Pancreas (tissue), 10 donors: Measurements from ENCODE around the gene PTPRM. TPM values are rescaled to one million over a fixed set of nuclear protein-coding genes. Genes with fewer than 3 reads are reported as not detected.
A peak's percentile ranks its signal among the peaks of the same experiment; 100 is the strongest.

Experiments
- ATAC-seq, 4 donors: fragments of 200-7000 bp; cut with Tn5 transposase; one replicate each; pipeline versions ENCODE4 v1.8.0 to v1.9.1; 2020; ENCODE audit warnings: mild to moderate bottlenecking in 4 of 4, moderate library complexity in 4 of 4
- DNase-seq, 6 donors: peaks; one replicate each; pipeline ENCODE4 v3.0.0-alpha.2; 2020
- FAIRE-seq: peaks from 2 replicates; lab custom pipeline; 2012; peaks lifted over from hg19 to GRCh38; lab: Jason Lieb, UNC
- H3K27ac ChIP-seq, 4 donors: fragments of 200-600 bp; sonication (generic); 1 replicate in 3 of 4; 2 replicates in 1 of 4; pipeline versions ENCODE4 v1.5.0 to v1.8.0; 2020
- H3K27me3 ChIP-seq, 4 donors: fragments of 200-600 bp; one replicate each; pipeline ENCODE4 v1.8.0; 2021
- H3K36me3 ChIP-seq, 3 donors: fragments of 200-600 bp; sonication (generic) in 1 of 3; one replicate each; pipeline versions ENCODE4 v1.5.0 to v1.8.0; 2020 to 2021
- H3K4me1 ChIP-seq, 3 donors: fragments of 200-600 bp; one replicate each; pipeline ENCODE4 v1.8.0; 2021
- H3K4me3 ChIP-seq, 4 donors: fragments of 200-600 bp; sonication (generic) in 2 of 4; one replicate each; pipeline versions ENCODE4 v1.5.0 to v1.8.0; 2020 to 2021
- H3K9me3 ChIP-seq, 4 donors: fragments of 200-600 bp; one replicate each; pipeline ENCODE4 v1.8.0; 2021
- WGBS, 2 donors: extraction: QIAGEN DNeasy Blood & Tissue Kit; methylation state at CpG; one replicate each; pipeline ENCODE4 v1.1.7; 2013; 5-methylcytosine and 5-hydroxymethylcytosine counted together
- intact Hi-C, 3 donors: fragments of 100-400 bp; cut with DNase I; formaldehyde crosslinking; loops; one replicate each; pipeline versions ENCODE4 v1.11.1 to v1.14.2; 2022
- polyA plus RNA-seq, 2 donors: library from polyadenylated mRNA; stranded (reverse); fragments of 200-250 nt; gene quantifications; one replicate each; pipeline ENCODE4 v1.2.3, GENCODE V29; 2013
- total RNA-seq, 6 donors: library from RNA; stranded (reverse); fragmentation: NEBNext Ultra II Directional in 4 of 6; extraction: Animal tissue kit (Norgen Biotek cat#: 25700) in 4 of 6; gene quantifications; one replicate each; pipeline versions ENCODE4 v1.2.1 to v1.2.4, GENCODE V29; 2021 to 2023
- TF ChIP-seq, protein P1 (sequence below), 4 donors: fragments of 200-600 bp; sonication (generic) in 3 of 4; IDR thresholded peaks; one replicate each; pipeline versions ENCODE4 v1.5.0 to v1.8.0; 2021; ENCODE audit warnings: antibody characterized with exemption in 4 of 4
- donor health status: healthy with polysubstance abuse.
- donor health status: DM: no; HTN: no; CAD: no; lungs with moderate emphysema.
- donor health status: DM: no; HTN: no; CAD: no.
- donor health status: control.
- donor health status: control.
- donor health status: Bipolar disorder and iron deficiency.
- donor health status: DM: yes; HTN: yes; CAD: no.
- donor health status: DM: no; HTN: no; CAD: no.
- donor health status: DM: no; HTN: no; CAD: no.
- donor health status: DM: yes; HTN: yes; CAD: no.

Gene PTPRM
- total and polyA plus RNA-seq, 8 donors: 14.5 to 50.7 (median 19.7) TPM

DNA sequence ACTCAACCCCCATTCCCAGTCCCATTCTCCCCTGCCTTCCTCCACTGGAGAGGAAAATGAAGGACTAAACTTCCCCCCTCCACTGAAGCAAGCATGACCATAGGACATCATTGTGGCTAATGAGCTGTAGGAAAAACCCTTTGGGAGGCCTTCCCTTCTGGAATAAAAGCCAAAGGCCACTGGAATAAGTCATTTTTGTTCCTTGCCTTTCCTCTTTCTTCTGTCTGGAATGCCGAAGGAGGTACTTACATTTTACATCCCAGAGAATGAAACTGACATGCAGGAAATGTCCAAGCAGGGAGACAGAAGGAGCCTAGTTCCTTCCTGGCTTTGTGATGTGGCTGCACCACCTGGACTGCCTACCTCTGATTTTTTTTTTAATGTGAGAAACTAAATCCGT, 9.1 kb upstream of the PTPRM start:
- WGBS, 2 donors: 59 to 68% methylated on average over 2 of the region's 2 CpGs
- no peak for FAIRE-seq
- TF ChIP-seq, protein P1, sequence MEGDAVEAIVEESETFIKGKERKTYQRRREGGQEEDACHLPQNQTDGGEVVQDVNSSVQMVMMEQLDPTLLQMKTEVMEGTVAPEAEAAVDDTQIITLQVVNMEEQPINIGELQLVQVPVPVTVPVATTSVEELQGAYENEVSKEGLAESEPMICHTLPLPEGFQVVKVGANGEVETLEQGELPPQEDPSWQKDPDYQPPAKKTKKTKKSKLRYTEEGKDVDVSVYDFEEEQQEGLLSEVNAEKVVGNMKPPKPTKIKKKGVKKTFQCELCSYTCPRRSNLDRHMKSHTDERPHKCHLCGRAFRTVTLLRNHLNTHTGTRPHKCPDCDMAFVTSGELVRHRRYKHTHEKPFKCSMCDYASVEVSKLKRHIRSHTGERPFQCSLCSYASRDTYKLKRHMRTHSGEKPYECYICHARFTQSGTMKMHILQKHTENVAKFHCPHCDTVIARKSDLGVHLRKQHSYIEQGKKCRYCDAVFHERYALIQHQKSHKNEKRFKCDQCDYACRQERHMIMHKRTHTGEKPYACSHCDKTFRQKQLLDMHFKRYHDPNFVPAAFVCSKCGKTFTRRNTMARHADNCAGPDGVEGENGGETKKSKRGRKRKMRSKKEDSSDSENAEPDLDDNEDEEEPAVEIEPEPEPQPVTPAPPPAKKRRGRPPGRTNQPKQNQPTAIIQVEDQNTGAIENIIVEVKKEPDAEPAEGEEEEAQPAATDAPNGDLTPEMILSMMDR (IDR thresholded peaks at IDR 0.05): no peak

DNA sequence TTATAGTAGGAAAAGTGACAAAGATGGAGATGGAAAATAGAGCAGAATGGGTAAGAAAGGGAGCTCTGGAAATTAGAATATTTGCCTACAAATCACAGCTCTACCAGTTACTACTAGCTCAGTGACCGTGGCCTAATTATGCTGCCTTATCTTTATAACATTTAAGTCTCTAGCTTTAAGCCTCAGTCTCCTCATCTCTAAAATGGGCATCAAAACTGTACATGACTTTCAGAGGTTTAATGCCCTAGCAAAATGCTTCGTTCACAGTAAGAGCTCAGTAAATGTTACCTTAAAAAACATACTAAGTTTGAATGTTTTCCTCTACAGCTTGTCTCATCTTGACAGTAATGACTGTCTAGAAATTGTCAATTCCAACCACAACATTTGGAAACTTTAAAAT, 8.3 kb upstream of the PTPRM start:
- Histone ChIP-seq H3K4me3 (no peak overlapping the region), H3K9me3 (no peaks in the 10 kb centered on the region), H3K36me3 (no peaks in the 10 kb centered on the region), H3K27ac (no peak overlapping the region), H3K4me1 (no peaks in the 10 kb centered on the region), H3K27me3 (no peaks in the 10 kb centered on the region)
- FAIRE-seq (no peak), DNase-seq (no peak), ATAC-seq (no peak)
- TF ChIP-seq, protein P1 (IDR thresholded peaks at IDR 0.05): no peak
- intact Hi-C loops: no loop called here
- 82 to 98% methylated on average over 2 of the region's 2 CpGs for WGBS, 2 donors

More for the DNA sequence above, 9.1 kb upstream of the PTPRM start:
- intact Hi-C loops: no loop called here
- DNase-seq (no peak), ATAC-seq (no peak)
- Histone ChIP-seq H3K9me3 (no peaks in the 10 kb centered on the region), H3K27me3 (no peaks in the 10 kb centered on the region), H3K4me1 (no peaks in the 10 kb centered on the region), H3K36me3 (no peaks in the 10 kb centered on the region), H3K27ac (no peak overlapping the region), H3K4me3 (no peak overlapping the region)

DNA sequence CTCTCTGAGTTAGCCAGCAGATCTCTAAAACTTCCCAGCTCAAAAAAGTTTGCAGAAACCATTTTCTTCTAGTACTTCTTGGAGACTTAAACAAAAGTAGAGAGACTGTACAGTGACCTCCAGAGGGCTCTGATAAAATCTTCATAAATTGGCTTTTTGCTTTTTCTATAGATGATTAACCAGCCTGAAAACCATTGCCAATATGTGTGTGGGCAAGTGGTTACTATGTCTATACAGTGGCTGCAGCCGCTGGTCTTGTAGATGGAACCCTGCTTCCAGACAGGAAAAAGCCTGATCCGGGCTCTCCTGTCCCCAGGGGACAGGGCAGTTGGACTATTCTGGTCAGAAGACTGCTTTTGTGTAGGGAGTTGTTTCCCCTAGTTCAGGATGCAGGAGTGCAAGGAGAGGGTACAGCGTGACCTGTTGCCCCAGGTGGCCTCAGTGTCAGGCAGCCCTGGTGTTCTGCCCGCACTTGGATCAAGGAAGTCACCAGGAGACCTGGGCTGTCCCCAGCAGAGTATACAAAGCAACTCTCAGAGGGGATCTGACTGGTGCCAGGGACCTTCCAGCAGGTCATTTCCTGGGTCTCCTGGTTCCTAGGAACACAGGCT, 7.3 kb upstream of the PTPRM start:
- FAIRE-seq (no peak), ATAC-seq (peak in 3 of 4 donors; percentile 46 to 73 (median 59))
- 76 to 78% methylated on average over 4 of the region's 4 CpGs for WGBS, 2 donors

DNA sequence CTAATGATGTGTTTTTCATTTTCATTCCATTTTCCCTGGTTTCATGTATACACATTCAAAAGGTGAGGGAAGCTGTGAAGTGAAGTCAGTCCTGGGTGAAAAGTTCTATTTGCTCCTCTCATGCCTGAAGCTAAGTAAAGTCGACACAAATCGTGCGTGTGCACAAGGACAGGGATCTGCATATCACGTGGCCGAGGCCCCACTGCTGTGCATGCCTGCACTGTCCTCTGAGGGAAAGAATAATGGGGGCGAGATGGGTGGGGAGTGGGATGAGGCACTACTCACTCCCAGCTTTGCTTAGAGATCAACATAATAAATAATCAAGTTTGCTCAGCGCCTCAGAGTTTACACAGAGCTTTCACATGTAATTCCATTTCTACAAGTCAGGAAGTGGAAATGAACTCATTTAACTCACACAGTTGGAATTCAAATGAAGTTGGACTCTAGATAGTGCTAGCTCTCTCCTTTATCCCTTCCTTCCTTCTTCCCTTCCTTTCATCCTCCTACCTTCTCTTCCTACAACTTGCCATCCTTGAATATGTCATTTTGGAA, 5.1 kb upstream of the PTPRM start:
- H3K9me3 ChIP-seq: no peaks in the 10 kb centered on the region
- peaks cover 0 to 5% (median 0%) of the 10 kb centered on the region in 3 donors for H3K4me1 ChIP-seq
- WGBS, 2 donors: 70 to 74% methylated on average over 7 of the region's 7 CpGs
- H3K4me3 ChIP-seq: no peak overlapping the region
- FAIRE-seq: no peak
- H3K36me3 ChIP-seq: no peaks in the 10 kb centered on the region
- ATAC-seq: no peak
- TF ChIP-seq, protein P1 (IDR thresholded peaks at IDR 0.05): no peak
- DNase-seq: no peak
- no peak overlapping the region for H3K27ac ChIP-seq
- no peaks in the 10 kb centered on the region for H3K27me3 ChIP-seq
- intact Hi-C loops: loop anchor here in 1 of 3 donors (10.0 kb wide), 1 partner anchor 193 kb away; no protein-coding TSS in a partner anchor

More for the DNA sequence above, 7.3 kb upstream of the PTPRM start:
- Histone ChIP-seq H3K27me3 (no peaks in the 10 kb centered on the region), H3K9me3 (no peaks in the 10 kb centered on the region), H3K36me3 (no peaks in the 10 kb centered on the region), H3K27ac (no peak overlapping the region), H3K4me3 (no peak overlapping the region), H3K4me1 (no peaks in the 10 kb centered on the region)
- intact Hi-C loops: loop anchor here in 1 of 3 donors (10.0 kb wide), 1 partner anchor 195 kb away; no protein-coding TSS in a partner anchor
- no peak for DNase-seq
- TF ChIP-seq, protein P1 (IDR thresholded peaks at IDR 0.05): no peak

DNA sequence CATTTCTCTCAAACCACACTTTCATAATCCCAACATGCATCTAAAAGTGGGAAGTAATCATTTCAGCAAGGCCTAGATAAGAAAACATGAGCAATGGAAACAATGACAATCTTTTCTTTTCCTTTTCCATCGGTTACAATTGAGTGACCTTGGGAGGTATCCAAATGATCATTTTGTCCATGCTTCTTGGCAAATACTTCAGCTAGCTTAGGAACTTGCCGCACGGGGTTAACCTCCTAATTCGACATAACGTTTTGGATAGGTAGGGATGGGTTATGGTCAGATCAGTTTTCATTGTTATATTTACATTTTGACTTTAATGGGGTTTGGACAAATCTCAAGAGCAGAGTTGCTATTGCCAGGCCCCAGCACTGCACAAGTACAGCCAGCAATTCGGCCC, 4.6 kb upstream of the PTPRM start:
- no peak for DNase-seq
- peaks cover 0 to 5% (median 0%) of the 10 kb centered on the region in 3 donors for H3K4me1 ChIP-seq
- no peaks in the 10 kb centered on the region for H3K27me3 ChIP-seq
- FAIRE-seq: no peak
- WGBS, 2 donors: 47 to 69% methylated on average over 6 of the region's 6 CpGs
- H3K4me3 ChIP-seq: no peak overlapping the region
- TF ChIP-seq, protein P1 (IDR thresholded peaks at IDR 0.05): no peak
- H3K27ac ChIP-seq: no peak overlapping the region
- ATAC-seq: no peak
- no peaks in the 10 kb centered on the region for H3K36me3 ChIP-seq
- no peaks in the 10 kb centered on the region for H3K9me3 ChIP-seq
- intact Hi-C loops: loop anchor here in 1 of 3 donors (10.0 kb wide), 1 partner anchor 192 kb away; no protein-coding TSS in a partner anchor
